Measurements from ENCODE around the gene ETFDH.

Gene ETFDH
- 18.6 to 44.8 (median 38.6) reads per million in 18 experiments for total RNA-seq

GRCh38 chr4:158671915-158672806, at the start of gene ETFDH:
Gene ETFDH, plus strand, starts transcription at chr4:158672296. Its CDS starts 161 bp downstream, at chr4:158672457.
- DNase-seq = peak; percentile 99 to 100

DNA sequence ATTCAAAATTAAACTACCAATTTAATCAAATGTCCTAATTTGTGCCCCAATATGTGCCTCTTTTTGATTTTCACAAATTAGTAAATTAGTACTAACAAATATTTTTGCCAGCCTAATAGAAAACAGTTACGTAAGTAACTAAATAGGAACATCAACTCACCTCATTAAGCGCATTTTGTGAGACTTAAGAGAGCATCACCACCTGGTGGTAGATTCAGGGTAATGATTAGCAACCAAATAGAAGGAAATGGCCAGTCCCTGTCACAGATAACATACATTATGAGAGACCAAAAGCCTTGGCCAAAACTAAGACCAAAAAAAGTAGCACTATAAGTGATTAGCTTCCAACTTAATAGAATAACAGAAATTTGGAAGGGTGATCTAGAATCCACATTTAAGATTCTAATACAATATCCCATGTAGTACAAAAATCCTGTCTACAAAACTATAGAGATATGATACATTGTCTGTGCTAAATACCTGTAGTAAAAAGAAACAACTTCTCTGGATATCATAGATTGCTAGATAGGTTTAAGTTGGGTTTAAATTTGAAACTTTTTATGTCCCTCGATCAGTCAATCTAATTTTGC, 47.1 kb upstream of the ETFDH start:
- DNase-seq = peak; percentile 59 to 69

DNA sequence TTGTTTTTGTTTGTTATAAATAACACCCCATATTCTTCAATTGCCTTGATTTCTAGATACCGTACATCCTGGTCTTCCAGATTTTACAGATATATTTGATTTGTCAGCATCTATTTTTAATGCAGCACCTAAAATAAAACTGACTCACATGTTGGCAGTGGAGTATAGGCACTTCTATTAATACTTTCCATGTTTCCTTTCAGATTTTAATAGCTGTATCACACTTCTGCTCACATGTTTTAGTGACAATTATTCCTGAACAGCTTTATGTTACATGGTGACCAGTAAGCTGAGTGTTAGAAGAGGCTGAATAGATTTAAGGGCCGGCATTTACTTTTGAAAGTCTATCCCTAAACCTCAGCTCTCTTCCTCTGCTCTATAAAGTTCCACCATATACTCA, 46.6 kb upstream of the ETFDH start:
- no peak for DNase-seq

- no peak for DNase-seq
Observed at GRCh38 chr4:158630893-158631292, 41.2 kb upstream of the ETFDH start.

- no peak for DNase-seq
Observed at GRCh38 chr4:158636619-158637018, 35.5 kb upstream of the ETFDH start.

DNA sequence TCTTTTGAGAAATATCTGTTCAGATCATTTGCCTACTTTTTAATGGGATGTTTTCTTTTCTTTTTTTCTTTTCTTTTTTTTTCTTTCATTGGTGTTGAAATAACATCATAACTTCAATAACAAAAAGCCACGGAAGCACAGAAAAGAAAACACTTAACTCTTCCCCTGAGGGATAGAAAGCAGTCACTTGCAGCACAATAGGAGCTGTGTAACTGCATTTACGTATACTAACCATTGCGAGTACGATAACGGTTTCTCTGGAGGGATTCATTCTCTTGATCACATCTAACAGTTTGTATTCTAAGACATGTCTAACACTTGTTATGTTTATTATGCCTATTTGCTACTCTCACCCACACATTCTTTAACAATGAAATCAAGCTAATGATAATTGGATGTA, 27.7 kb upstream of the ETFDH start:
- DNase-seq = no peak

- DNase-seq = no peak
Observed at GRCh38 chr4:158644760-158645159, 27.3 kb upstream of the ETFDH start.

GRCh38 chr4:158649111-158649680, 22.9 kb upstream of the ETFDH start:
- no peak for DNase-seq

- peak in 1 of 2 donors; percentile 34 for DNase-seq
Observed at GRCh38 chr4:158652920-158653319, 19.2 kb upstream of the ETFDH start.

DNA sequence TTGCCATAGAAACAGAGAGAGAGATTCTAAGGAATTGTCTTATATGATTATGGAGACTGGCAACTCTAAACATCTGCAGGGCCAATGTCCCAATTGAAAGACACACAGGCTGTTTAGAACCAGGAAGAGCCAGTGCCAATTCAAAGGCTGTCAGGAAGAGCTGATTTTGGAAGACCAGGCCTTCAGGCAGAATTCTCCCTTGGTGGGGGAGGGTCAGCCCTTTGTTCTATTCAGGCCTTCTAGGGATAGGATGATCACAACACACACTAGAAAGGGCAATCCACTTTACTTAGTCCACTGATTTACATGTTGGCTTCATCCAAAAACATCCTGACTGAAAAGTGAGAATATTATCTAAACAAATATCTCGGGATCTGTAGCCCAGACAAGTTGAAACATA, 15.7 kb upstream of the ETFDH start:
- no peak for DNase-seq

DNA sequence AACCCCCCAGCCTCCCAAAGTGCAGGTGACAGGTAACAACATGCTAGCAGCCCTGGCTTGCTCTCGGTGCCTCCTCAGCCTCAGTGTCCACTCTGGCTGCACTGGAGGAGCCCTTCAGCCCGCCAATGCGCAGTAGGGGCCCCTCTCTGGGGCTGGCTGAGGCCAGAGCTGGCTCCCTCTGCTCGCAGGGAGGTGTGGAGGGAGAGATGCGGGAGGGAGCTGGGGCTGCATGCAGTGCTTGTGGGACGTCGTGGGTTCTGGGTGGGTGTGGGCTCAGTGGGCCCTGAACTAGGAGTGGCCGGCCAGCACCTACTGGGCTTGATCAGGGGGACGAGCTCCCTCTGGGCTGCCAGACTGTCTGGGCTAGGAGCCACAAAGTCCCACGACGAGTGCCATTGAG, 14.8 kb upstream of the ETFDH start:
- no peak for DNase-seq

DNA sequence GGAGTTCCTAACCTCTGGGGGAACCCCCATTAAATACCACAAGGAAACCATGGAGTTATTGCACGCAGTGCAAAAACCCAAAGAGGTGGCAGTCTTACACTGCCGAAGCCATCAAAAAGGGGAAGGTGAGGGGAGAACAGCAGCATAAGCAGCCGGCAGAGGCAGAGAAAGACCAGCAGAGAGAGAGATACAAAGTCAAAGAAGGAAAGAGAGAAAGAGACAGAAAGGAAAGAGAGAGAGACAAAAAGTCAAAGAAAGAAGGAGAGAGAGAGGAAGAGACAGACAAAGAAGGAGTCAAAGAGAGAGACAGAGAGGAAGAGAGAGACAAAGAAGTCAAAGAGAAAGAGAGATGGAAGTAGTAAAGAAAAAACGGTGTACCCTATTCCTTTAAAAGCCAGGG, 8.8 kb upstream of the ETFDH start:
- DNase-seq = peak in 1 of 2 donors; percentile 24

GRCh38 chr4:158663707-158664625, 8.1 kb upstream of the ETFDH start:
- peak; percentile 39 to 50 for DNase-seq

DNA sequence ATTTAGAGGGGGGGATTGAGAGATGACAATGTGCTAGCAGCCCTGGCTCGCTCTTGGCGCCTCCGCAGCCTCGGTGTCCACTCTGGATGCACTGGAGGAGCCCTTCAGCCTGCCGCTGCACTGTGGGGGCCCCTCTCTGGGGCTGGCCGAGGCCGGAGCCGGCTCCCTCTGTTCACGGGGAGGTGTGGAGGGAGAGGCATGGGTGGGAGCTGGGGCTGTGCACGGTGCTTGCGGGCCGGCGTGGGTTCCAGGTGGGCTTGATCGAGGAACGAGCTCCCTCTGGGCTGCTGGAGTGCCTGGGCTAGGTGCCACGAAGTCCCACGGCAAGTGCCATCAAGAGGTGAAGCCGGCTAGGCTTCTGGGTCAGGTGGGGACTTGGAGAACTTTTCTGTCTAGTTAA, 7.3 kb upstream of the ETFDH start:
- no peak for DNase-seq

DNA sequence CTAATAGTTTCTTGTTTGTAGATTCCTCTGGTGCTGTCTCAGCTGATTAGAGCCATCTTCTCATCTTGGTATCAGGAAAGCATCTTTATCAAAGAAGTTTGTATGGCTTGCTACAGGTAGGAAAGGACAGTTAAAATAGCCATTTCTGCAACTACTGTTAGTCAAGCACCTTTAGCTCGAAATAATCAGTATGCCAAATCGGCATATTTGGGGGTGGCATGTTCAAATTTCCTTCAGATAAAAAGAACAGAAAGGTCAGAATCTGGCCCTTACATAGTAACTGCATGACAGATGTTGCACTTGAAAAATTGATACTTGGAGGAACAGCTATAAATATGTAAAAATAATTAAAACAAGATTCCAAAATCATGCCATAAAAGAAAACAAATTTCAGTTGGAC, 5.2 kb upstream of the ETFDH start:
- DNase-seq = no peak

DNA sequence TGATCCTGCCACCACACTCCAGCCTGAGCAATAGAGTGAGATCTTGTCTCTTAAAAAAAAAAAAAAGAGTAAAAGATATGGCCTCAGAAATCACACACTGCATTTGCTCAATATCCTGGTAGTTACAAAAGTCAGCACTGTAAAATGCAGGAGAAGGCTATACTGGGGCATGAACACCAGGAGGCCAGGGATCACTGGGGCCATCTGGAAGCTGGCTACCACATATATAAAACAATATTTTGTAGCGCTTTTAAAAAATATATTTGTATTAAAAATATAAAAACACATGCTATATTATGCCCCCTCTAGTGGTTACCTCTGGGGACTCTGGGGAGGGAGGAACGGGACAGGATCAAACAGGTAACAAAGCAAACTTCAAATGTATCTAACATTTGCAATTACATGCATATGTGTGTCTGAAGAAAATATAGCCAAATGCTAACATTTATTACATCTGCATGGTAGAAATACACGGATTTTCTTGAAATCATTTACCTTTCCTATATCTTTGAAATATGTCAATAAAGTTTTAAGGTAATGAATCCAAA, 4.4 kb upstream of the ETFDH start:
- peak; percentile 58 to 79 for DNase-seq

DNA sequence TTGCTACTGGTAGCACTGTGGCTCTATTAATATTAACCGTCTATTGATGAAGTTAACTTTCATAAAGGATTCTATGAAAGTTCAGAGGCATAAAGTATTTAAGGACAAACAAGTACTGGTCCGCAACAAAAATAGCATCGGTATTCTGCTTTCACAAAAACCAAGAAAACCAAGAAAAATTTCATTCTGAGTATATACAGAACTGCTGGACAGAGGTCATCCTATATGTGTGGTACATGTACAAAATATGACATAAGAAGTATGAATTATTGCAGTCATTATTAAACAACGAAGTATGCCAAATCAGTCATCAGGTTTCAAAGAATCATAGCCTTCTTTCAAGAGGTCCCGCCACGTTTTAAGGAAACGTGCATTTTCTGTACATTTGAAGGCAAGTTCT, 2.8 kb upstream of the ETFDH start:
- DNase-seq = no peak

DNA sequence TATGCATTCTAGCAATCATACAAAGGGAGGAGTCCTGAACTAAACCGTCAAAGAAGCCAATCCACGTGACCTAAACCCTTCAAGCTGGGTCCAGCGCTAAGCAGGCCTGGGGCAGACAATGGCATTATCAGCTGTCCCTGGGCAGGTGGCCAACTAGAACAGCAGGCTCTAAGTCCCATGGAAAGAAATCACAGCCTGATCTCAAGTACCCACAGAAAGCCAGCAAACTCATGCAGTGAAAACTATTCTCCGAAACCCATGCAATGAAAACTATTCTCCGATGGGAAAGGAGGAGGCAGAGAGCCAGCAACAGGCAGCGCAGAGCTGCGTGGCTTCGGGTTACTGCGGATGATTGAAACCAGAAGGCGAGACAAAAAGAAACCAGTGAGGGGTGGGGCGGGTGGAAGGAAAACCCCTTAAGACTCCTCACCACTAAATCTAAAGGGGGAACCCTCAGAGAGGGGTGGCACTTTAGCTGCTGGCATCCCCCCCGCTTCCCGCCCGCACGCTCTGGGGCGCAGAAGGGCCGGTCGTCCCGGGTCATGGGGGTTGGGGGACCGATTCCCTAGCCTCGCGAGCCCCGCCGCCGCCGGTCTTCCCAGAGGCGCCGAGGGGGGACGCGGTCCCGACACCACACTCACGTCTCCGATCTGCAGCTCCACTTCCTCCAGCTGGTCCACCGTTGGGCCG, 976 bp upstream of the ETFDH start:
- peak; percentile 23 to 34 for DNase-seq

- DNase-seq = no peak
Observed at GRCh38 chr4:158671665-158671914, 506 bp upstream of the ETFDH start, which contains the start of gene C4orf46. Gene C4orf46, minus strand, starts transcription at chr4:158671887. Its CDS starts 86 bp downstream, at chr4:158671801.

- DNase-seq = no peak
Observed at GRCh38 chr4:158673633-158674032, 1.5 kb downstream of the ETFDH start.

DNA sequence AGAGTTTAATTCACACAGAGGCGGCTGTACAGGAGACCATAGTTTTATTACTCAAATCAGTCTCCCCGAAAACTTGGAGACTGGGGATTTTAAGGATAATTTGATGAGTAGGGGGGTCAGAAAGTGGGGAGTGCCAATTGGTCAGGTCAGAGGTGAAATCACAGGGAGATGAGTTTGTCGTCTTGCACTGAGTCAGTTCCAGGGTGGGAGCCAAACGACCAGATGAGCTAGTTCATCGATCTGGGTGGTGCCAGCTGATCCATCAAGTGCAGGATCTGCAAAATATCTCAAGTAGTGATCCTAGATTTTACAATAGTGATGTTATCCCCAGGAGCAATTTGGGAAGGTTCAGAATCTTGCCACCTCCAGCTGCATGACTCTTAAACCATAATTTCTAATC, 4.0 kb downstream of the ETFDH start:
- DNase-seq = no peak

GRCh38 chr4:158678767-158679166, 6.7 kb downstream of the ETFDH start:
- no peak for DNase-seq
